ENCODE data around the gene CHRDL2.
"Not testable (repeated sequence)": the region's sequence is repeated elsewhere in the genome, so short reads cannot be mapped to it uniquely, and the experiment has no call there.

Gene CHRDL2

DNA sequence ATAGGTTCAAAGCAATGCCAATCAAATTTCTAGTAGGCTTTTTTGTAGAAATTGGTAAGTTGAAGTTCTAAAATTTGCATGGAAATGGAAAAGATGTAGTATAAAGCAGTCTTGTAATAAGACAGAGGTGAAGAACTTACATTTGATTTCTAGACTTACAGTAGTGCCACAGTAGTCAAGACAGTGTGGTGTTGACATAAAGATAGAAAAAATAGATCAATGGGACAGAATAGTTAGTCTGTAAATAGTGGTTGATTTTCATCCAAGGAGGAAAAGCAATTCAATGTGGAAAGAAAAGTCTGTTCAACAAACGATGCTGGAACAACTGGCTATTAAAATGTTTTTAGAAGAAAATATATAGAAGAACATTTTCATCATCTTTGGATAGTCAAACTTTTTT is 67.9 kb downstream of the CHRDL2 start:
- DNase-seq (ENCODE audit: low read depth, low spot score), result no peak
- no peak overlapping the region for H3K9ac ChIP-seq (ENCODE audit: insufficient read length, low read depth)
- H3K27me3 ChIP-seq (ENCODE audit: insufficient read depth, insufficient read length), result no peaks in the 10 kb centered on the region
- no peaks in the 10 kb centered on the region for H3K36me3 ChIP-seq (ENCODE audit: insufficient read depth, insufficient read length, low read length)
- H3K4me3 ChIP-seq (ENCODE audit: insufficient read length, low read depth), result no peak overlapping the region
- H3K9me3 ChIP-seq (ENCODE audit: insufficient read depth, low read length), result no peaks in the 10 kb centered on the region; the same call in 1 of the 2 replicates
- TF ChIP-seq YY1 (IDR thresholded peaks at IDR 0.05; ENCODE audit: insufficient read depth, insufficient read length) (no peak), ZNF274 (IDR thresholded peaks at IDR 0.05; ENCODE audit: low read depth, low read length) (no peak), SUZ12 (IDR thresholded peaks at IDR 0.05; ENCODE audit: extremely low read depth, insufficient read depth, insufficient read length) (no peak)
- no peaks in the 10 kb centered on the region for H3K4me1 ChIP-seq (ENCODE audit: insufficient read depth, insufficient read length)

DNA sequence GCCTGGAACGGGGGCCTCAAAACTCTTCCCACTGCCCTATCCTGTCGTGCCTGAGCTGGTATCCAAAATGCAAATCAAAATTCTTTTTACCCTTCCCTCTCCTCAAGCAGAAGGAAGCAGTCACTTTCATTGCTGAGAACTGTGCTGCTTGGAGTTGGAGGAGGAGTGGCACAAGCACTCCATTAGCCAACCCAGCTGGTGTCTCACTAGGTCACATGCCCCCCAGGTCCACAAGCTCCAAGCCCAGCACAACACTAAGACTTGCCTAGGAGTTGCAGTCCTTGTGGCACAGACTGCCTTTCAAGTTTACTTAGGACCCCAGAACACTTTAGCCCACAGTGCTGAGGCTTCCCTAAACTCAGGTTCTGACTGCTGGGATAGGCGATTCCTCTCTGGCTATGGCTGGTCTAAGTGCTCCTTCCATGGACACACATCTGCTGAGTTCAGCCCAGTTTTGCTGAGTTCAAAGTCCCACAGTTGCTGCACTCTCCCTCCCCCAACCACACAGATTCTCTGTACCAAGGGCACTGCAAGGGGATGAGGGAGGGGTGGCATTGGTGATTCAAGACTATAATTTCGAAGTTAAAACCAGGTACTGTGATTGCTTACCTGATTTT is 68.6 kb downstream of the CHRDL2 start:
- Histone ChIP-seq H3K4me3 (ENCODE audit: insufficient read length, low read depth) (no peak overlapping the region), H3K4me1 (ENCODE audit: insufficient read depth, insufficient read length) (no peaks in the 10 kb centered on the region), H3K27me3 (ENCODE audit: insufficient read depth, insufficient read length) (no peaks in the 10 kb centered on the region), H3K36me3 (ENCODE audit: insufficient read depth, insufficient read length, low read length) (no peaks in the 10 kb centered on the region), H3K9me3 (ENCODE audit: insufficient read depth, low read length) (no peaks in the 10 kb centered on the region; the same call in 1 of the 2 replicates), H3K9ac (ENCODE audit: insufficient read length, low read depth) (no peak overlapping the region)
- TF ChIP-seq SUZ12 (IDR thresholded peaks at IDR 0.05; ENCODE audit: extremely low read depth, insufficient read depth, insufficient read length) (no peak), YY1 (IDR thresholded peaks at IDR 0.05; ENCODE audit: insufficient read depth, insufficient read length) (no peak), ZNF274 (IDR thresholded peaks at IDR 0.05; ENCODE audit: low read depth, low read length) (no peak)
- DNase-seq (ENCODE audit: low read depth, low spot score), result no peak

DNA sequence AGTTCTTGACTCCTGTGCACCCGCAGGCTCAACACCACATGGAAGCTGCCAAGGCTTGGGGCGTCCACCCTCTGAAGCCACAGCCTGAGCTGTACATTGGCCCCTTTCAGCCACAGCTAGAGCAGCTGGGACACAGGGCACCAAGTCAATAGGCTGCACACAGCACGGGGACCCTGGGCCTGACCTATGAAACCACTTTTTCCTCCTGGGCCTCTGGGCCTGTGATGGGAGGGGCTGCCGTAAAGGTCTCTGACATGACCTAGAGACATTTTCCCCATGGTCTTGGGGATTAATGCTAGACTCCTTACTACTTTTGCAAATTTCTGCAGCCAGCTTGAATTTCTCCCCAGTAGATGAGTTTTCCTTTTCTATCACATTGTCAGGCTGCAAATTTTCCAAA is 72.1 kb downstream of the CHRDL2 start:
- not testable (repeated sequence) for H3K4me3 ChIP-seq (ENCODE audit: insufficient read length, low read depth); H3K27me3 ChIP-seq (ENCODE audit: insufficient read depth, insufficient read length); H3K4me1 ChIP-seq (ENCODE audit: insufficient read depth, insufficient read length); H3K9me3 ChIP-seq (ENCODE audit: insufficient read depth, low read length); H3K9ac ChIP-seq (ENCODE audit: insufficient read length, low read depth); DNase-seq (ENCODE audit: low read depth, low spot score); H3K36me3 ChIP-seq (ENCODE audit: insufficient read depth, insufficient read length, low read length)

DNA sequence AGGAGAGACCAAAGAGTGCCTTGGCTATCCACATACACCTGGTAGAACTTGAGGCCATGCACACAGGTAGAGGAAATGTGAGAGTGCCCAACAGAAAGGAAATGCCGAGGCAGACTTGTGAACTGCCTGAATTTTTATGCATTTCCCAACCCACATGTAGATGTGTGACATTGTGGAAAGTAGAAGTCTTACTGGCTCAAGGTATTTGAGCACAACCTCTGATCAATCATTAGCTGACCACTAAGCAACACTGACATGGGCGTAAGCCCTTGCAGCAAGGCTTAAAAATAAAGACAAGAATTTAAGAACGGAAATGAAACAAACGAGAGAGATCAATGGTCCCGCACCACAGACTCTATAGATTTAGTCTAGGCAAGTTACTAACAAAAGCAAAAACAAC is 76.2 kb downstream of the CHRDL2 start:
- no peaks in the 10 kb centered on the region for H3K27me3 ChIP-seq (ENCODE audit: insufficient read depth, insufficient read length)
- H3K36me3 ChIP-seq (ENCODE audit: insufficient read depth, insufficient read length, low read length), result peaks cover 7% of the 10 kb centered on the region
- no peaks in the 10 kb centered on the region; the same call in 1 of the 2 replicates for H3K9me3 ChIP-seq (ENCODE audit: insufficient read depth, low read length)
- TF ChIP-seq YY1 (IDR thresholded peaks at IDR 0.05; ENCODE audit: insufficient read depth, insufficient read length), result no peak
- no peak for TF ChIP-seq SUZ12 (IDR thresholded peaks at IDR 0.05; ENCODE audit: extremely low read depth, insufficient read depth, insufficient read length)
- TF ChIP-seq ZNF274 (IDR thresholded peaks at IDR 0.05; ENCODE audit: low read depth, low read length), result no peak
- no peak overlapping the region for H3K9ac ChIP-seq (ENCODE audit: insufficient read length, low read depth)
- no peak overlapping the region for H3K4me3 ChIP-seq (ENCODE audit: insufficient read length, low read depth)
- no peak for DNase-seq (ENCODE audit: low read depth, low spot score)
- H3K4me1 ChIP-seq (ENCODE audit: insufficient read depth, insufficient read length), result no peaks in the 10 kb centered on the region

DNA sequence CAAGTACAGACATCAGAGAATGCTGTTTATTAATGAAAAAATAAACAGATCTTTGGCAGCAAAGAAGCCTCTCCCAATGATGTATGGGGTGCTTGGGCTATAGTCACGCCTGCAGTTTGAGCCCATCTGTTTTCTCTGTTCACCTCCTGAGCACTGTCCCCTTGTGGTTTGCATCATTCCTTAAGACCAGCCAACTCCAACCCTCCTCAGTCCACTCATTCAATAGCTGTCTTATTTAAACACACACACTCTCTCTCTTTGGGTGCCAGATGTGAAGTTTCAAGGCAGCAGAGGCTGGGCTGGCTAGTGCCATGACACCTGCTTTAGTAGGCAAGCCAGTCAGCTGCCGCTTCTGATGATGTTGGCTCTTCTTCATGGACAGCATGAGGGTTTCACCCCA is 80.7 kb downstream of the CHRDL2 start:
- H3K27me3 ChIP-seq (ENCODE audit: insufficient read depth, insufficient read length), result no peaks in the 10 kb centered on the region
- H3K4me1 ChIP-seq (ENCODE audit: insufficient read depth, insufficient read length), result peaks cover 3% of the 10 kb centered on the region
- peaks cover 16% of the 10 kb centered on the region for H3K36me3 ChIP-seq (ENCODE audit: insufficient read depth, insufficient read length, low read length)
- no peak overlapping the region for H3K9ac ChIP-seq (ENCODE audit: insufficient read length, low read depth)
- H3K4me3 ChIP-seq (ENCODE audit: insufficient read length, low read depth), result no peak overlapping the region
- no peaks in the 10 kb centered on the region for H3K9me3 ChIP-seq (ENCODE audit: insufficient read depth, low read length)
- TF ChIP-seq SUZ12 (IDR thresholded peaks at IDR 0.05; ENCODE audit: extremely low read depth, insufficient read depth, insufficient read length) (no peak), ZNF274 (IDR thresholded peaks at IDR 0.05; ENCODE audit: low read depth, low read length) (no peak), YY1 (IDR thresholded peaks at IDR 0.05; ENCODE audit: insufficient read depth, insufficient read length) (no peak)
- no peak for DNase-seq (ENCODE audit: low read depth, low spot score)

DNA sequence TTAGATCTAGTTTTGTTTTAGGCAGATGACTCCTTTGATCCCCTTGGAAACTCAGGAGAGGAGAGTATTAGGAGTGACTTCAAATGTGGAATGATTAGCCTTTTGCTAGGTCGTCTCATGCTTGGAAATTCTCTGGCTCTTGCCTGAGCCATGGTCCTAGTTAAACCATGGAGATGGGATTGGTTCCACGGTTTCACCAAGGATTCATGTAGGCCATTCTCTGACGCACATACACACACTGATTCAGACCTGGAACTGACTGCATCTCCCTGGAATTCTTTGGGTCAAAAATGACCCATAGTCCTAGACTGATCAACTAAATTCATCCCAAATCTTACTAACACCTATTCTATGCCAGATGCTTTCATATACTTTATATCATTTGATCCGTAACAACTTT is 82.3 kb downstream of the CHRDL2 start:
- H3K4me3 ChIP-seq (ENCODE audit: insufficient read length, low read depth), result no peak overlapping the region
- H3K27me3 ChIP-seq (ENCODE audit: insufficient read depth, insufficient read length), result no peaks in the 10 kb centered on the region
- H3K9ac ChIP-seq (ENCODE audit: insufficient read length, low read depth), result no peak overlapping the region
- H3K9me3 ChIP-seq (ENCODE audit: insufficient read depth, low read length), result no peaks in the 10 kb centered on the region
- peaks cover 3% of the 10 kb centered on the region for H3K4me1 ChIP-seq (ENCODE audit: insufficient read depth, insufficient read length)
- peaks cover 16% of the 10 kb centered on the region for H3K36me3 ChIP-seq (ENCODE audit: insufficient read depth, insufficient read length, low read length)
- no peak for TF ChIP-seq SUZ12 (IDR thresholded peaks at IDR 0.05; ENCODE audit: extremely low read depth, insufficient read depth, insufficient read length)
- TF ChIP-seq YY1 (IDR thresholded peaks at IDR 0.05; ENCODE audit: insufficient read depth, insufficient read length), result no peak
- TF ChIP-seq ZNF274 (IDR thresholded peaks at IDR 0.05; ENCODE audit: low read depth, low read length), result no peak
- no peak for DNase-seq (ENCODE audit: low read depth, low spot score)

DNA sequence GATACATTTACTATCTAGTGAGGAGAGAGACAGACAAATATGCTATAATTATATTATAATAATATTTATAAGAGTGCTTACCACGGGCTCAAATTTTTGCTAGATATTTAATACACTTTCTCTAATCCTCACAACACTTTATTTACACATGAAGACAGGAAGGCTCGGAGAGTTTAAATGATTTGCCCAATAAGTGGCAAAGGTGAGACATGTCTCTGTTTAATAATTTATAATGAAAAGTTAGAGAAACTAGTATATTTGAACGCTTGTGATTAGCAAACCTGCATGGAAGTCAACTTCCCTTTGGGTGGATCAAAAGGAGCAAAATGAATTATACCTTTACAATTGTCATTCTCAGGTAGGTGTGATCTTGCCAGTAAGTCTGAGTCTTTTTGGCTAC is 83.4 kb downstream of the CHRDL2 start:
- DNase-seq (ENCODE audit: low read depth, low spot score), result no peak
- no peak overlapping the region for H3K4me3 ChIP-seq (ENCODE audit: insufficient read length, low read depth)
- H3K4me1 ChIP-seq (ENCODE audit: insufficient read depth, insufficient read length), result peaks cover 3% of the 10 kb centered on the region
- H3K9me3 ChIP-seq (ENCODE audit: insufficient read depth, low read length), result no peaks in the 10 kb centered on the region
- H3K36me3 ChIP-seq (ENCODE audit: insufficient read depth, insufficient read length, low read length), result peaks cover 17% of the 10 kb centered on the region
- no peak overlapping the region for H3K9ac ChIP-seq (ENCODE audit: insufficient read length, low read depth)
- no peaks in the 10 kb centered on the region for H3K27me3 ChIP-seq (ENCODE audit: insufficient read depth, insufficient read length)
- TF ChIP-seq SUZ12 (IDR thresholded peaks at IDR 0.05; ENCODE audit: extremely low read depth, insufficient read depth, insufficient read length) (no peak), ZNF274 (IDR thresholded peaks at IDR 0.05; ENCODE audit: low read depth, low read length) (no peak), YY1 (IDR thresholded peaks at IDR 0.05; ENCODE audit: insufficient read depth, insufficient read length) (no peak)

All from NT2/D1 (cell line).